Measurements from ENCODE around the gene KLHL26. TPM values are rescaled to one million over a fixed set of nuclear protein-coding genes. Genes with fewer than 3 reads are reported as not detected.
A peak's percentile ranks its signal among the peaks of the same experiment; 100 is the strongest.
"Not testable (repeated sequence)": the region's sequence is repeated elsewhere in the genome, so short reads cannot be mapped to it uniquely, and the experiment has no call there.

KLHL26 gene
- total RNA-seq, 4 donors from 2014 or later: 13.4 to 20.2 (median 15.9) TPM

GRCh38 chr19:18672606-18673337 lies 35.9 kb downstream of the KLHL26 start:
- intact Hi-C loops (cut with DNase I): loop anchor here (10.0 kb wide), 1 partner anchor 228 kb away; no protein-coding TSS in a partner anchor
- WGBS, 2 donors: 55 to 59% methylated on average over 13 of the region's 13 CpGs
- H3K27me3 ChIP-seq: no peaks in the 10 kb centered on the region
- peaks cover 8 to 29% of the 10 kb centered on the region in 2 donors for H3K4me1 ChIP-seq
- peak overlapping the region in 1 of 3 donors; percentile 21 for H3K27ac ChIP-seq
- TF ChIP-seq POLR2A (IDR thresholded peaks at IDR 0.05): no peak
- TF ChIP-seq CTCF (IDR thresholded peaks at IDR 0.05): no peak
- peak; percentile 39 to 53 for DNase-seq
- no peak overlapping the region for H3K4me3 ChIP-seq (replicated peaks in 1 of 3)
- no peaks in the 10 kb centered on the region for H3K9me3 ChIP-seq
- peaks cover 18 to 23% of the 10 kb centered on the region in 2 donors for H3K36me3 ChIP-seq

- Histone ChIP-seq H3K4me1 (peaks cover 15 to 39% of the 10 kb centered on the region in 2 donors), H3K4me3 (replicated peaks in 1 of 3) (no peak overlapping the region), H3K27ac (no peak overlapping the region), H3K36me3 (peaks cover 0 to 4% of the 10 kb centered on the region in 2 donors), H3K27me3 (no peaks in the 10 kb centered on the region), H3K9me3 (no peaks in the 10 kb centered on the region)
- intact Hi-C loops (cut with DNase I): loop anchor here (5.0 to 10.0 kb wide), 2 partner anchors 77 to 230 kb away; no protein-coding TSS in a partner anchor
- WGBS, 2 donors: 66 to 74% methylated on average over 11 of the region's 11 CpGs
- peak in 1 of 2 donors; percentile 47 for DNase-seq
- TF ChIP-seq POLR2A (IDR thresholded peaks at IDR 0.05): no peak
- TF ChIP-seq CTCF (IDR thresholded peaks at IDR 0.05): no peak
Measured at GRCh38 chr19:18674616-18675015, 37.8 kb downstream of the KLHL26 start.

GRCh38 chr19:18675779-18676178 lies 39.0 kb downstream of the KLHL26 start:
- no peak overlapping the region for H3K27ac ChIP-seq

GRCh38 chr19:18676692-18677091 lies 39.9 kb downstream of the KLHL26 start:
- H3K9me3 ChIP-seq: no peaks in the 10 kb centered on the region
- H3K27me3 ChIP-seq: no peaks in the 10 kb centered on the region
- intact Hi-C loops (cut with DNase I): loop anchor here (5.0 to 10.0 kb wide), 2 partner anchors 79 to 232 kb away; no protein-coding TSS in a partner anchor
- H3K27ac ChIP-seq: peak overlapping the region in 2 of 3 donors; percentile 52 to 53
- no peak for DNase-seq
- no peaks in the 10 kb centered on the region for H3K36me3 ChIP-seq
- TF ChIP-seq POLR2A (IDR thresholded peaks at IDR 0.05): no peak
- no peak for TF ChIP-seq CTCF (IDR thresholded peaks at IDR 0.05)
- WGBS, 2 donors: 71 to 85% methylated on average over 7 of the region's 7 CpGs
- peaks cover 15 to 39% of the 10 kb centered on the region in 2 donors for H3K4me1 ChIP-seq
- no peak overlapping the region for H3K4me3 ChIP-seq (replicated peaks in 1 of 3)

More at GRCh38 chr19:18675779-18676178, 39.0 kb downstream of the KLHL26 start:
- TF ChIP-seq POLR2A (IDR thresholded peaks at IDR 0.05) (no peak), CTCF (IDR thresholded peaks at IDR 0.05) (peak in 3 of 6 experiments; percentile 9 to 29 (median 10))
- intact Hi-C loops (cut with DNase I): loop anchor here (5.0 to 10.0 kb wide), 2 partner anchors 78 to 231 kb away; no protein-coding TSS in a partner anchor
- WGBS, 2 donors: 42 to 58% methylated on average over 5 of the region's 5 CpGs
- Histone ChIP-seq H3K9me3 (no peaks in the 10 kb centered on the region), H3K4me3 (replicated peaks in 1 of 3) (no peak overlapping the region), H3K36me3 (no peaks in the 10 kb centered on the region), H3K27me3 (no peaks in the 10 kb centered on the region), H3K4me1 (peaks cover 15 to 39% of the 10 kb centered on the region in 2 donors)
- DNase-seq: no peak

- intact Hi-C loops (cut with DNase I): loop anchor here (5.0 to 10.0 kb wide), 2 partner anchors 80 to 232 kb away; no protein-coding TSS in a partner anchor
- Histone ChIP-seq H3K4me3 (replicated peaks in 1 of 3) (no peak overlapping the region), H3K4me1 (peaks cover 15 to 37% of the 10 kb centered on the region in 2 donors), H3K27me3 (no peaks in the 10 kb centered on the region), H3K9me3 (no peaks in the 10 kb centered on the region), H3K27ac (peak overlapping the region in 2 of 3 donors; percentile 52 to 53), H3K36me3 (no peaks in the 10 kb centered on the region)
- WGBS, 2 donors: 47 to 59% methylated on average over 9 to 13 of the region's 13 CpGs
- TF ChIP-seq POLR2A (IDR thresholded peaks at IDR 0.05) (no peak), CTCF (IDR thresholded peaks at IDR 0.05) (no peak)
- no peak for DNase-seq
Measured at GRCh38 chr19:18677156-18677555, 40.3 kb downstream of the KLHL26 start.

- 83 to 95% methylated on average over 1 of the region's 1 CpG for WGBS, 2 donors
Measured at GRCh38 chr19:18680148-18680547, 43.3 kb downstream of the KLHL26 start.

More at GRCh38 chr19:18680148-18680547, 43.3 kb downstream of the KLHL26 start:
- H3K4me3 ChIP-seq (replicated peaks in 1 of 3); H3K27ac ChIP-seq; H3K27me3 ChIP-seq; DNase-seq; H3K36me3 ChIP-seq; H3K9me3 ChIP-seq: not testable (repeated sequence)
- intact Hi-C loops (cut with DNase I): loop anchor here (5.0 kb wide), 1 partner anchor 152 kb away; the partner anchor contains the start of gene UPF1
- peaks cover 25 to 37% of the 10 kb centered on the region in 2 donors for H3K4me1 ChIP-seq

Measured in thyroid gland (tissue), 4 donors.